K562 (cell line): Measurements from ENCODE around the gene SAT2. TPM values are rescaled to one million over a fixed set of nuclear protein-coding genes. Genes with fewer than 3 reads are reported as not detected.

ENCODE experiments used
- ATAC-seq: fragments of 200-7000 bp; cut with Tn5 transposase; 3 replicates; pipeline ENCODE4 v1.9.1; 2020; ENCODE audit warnings: moderate library complexity
- BruUV-seq: library from RNA; stranded (reverse); fragments of 400-500 nt; replicated peaks from 2 replicates; lab custom pipeline; 2021; lab: Mats Ljungman, UMichigan
- CTCF ChIA-PET: fragments of 300-600 bp; formaldehyde crosslinking; extraction: SDS; loops from one replicate; lab custom pipeline; 2021; ENCODE audit warnings: low intra/inter-chr PET ratio; lab: Yijun Ruan, JAX
- POLR2A ChIA-PET: fragments of 300-600, 350-650 bp; sonication (Branson Sonifier 250); formaldehyde crosslinking; extraction: SDS; loops from one replicate; lab custom pipeline; 2021; ENCODE audit warnings: antibody characterized with exemption, inconsistent platforms; lab: Yijun Ruan, JAX
- DNase-seq, 4 experiments: peaks; one replicate each; pipeline versions ENCODE4 v3.0.0 to v3.0.0-alpha.2; 2011 to 2018; ENCODE audit warnings: low spot score in 3 of 4, mixed read lengths in 3 of 4; ENCODE audit errors: extremely low read depth in 1 of 4
- FAIRE-seq: peaks from 2 replicates; lab custom pipeline; 2011; peaks lifted over from hg19 to GRCh38; lab: Jason Lieb, UNC
- H2AFZ ChIP-seq: 2 replicates; pipeline ENCODE4 v1.6.0; 2011; ENCODE audit warnings: low read depth, low read length, control low read depth, inconsistent platforms
- H3K27ac ChIP-seq: fragments of 200-600 bp; 3 replicates; pipeline ENCODE4 v1.8.0; 2011; ENCODE audit warnings: low read depth, mild to moderate bottlenecking, control low read depth, inconsistent platforms, low read length, moderate library complexity, mixed read lengths; ENCODE audit errors: extremely low read depth
- H3K27me3 ChIP-seq, 2 experiments: fragments of 300-600 bp in 1 of 2; 2 replicates in 1 of 2; 3 replicates in 1 of 2; pipeline versions ENCODE4 v1.6.0 to v1.8.0; 2011; ENCODE audit warnings: inconsistent platforms in 2 of 2, low read length in 2 of 2, mild to moderate bottlenecking in 1 of 2, mixed read lengths in 1 of 2, moderate library complexity in 1 of 2; ENCODE audit not compliant: control insufficient read depth in 2 of 2, insufficient read depth in 2 of 2
- H3K36me3 ChIP-seq: fragments of 300-600 bp; 3 replicates; pipeline ENCODE4 v1.8.0; 2011; ENCODE audit warnings: mild to moderate bottlenecking, low read length, inconsistent platforms; ENCODE audit not compliant: control insufficient read depth, insufficient read depth
- H3K4me1 ChIP-seq, 2 experiments: fragments of 200-600 bp in 1 of 2; replicated peaks in 1 of 2; 2 replicates in 1 of 2; 3 replicates in 1 of 2; pipeline versions ENCODE4 v1.5.1 to v1.8.0; 2011; ENCODE audit warnings: inconsistent platforms in 2 of 2, low read length in 2 of 2, mild to moderate bottlenecking in 1 of 2, mixed read lengths in 1 of 2, moderate library complexity in 1 of 2; ENCODE audit not compliant: control insufficient read depth in 2 of 2, insufficient read depth in 2 of 2
- H3K4me2 ChIP-seq: 2 replicates; pipeline ENCODE4 v1.6.1; 2011; ENCODE audit warnings: low read length, control low read depth, inconsistent platforms, mixed read lengths; ENCODE audit not compliant: insufficient read depth
- H3K4me3 ChIP-seq: fragments of 200-600 bp; sonication (generic), shearing (Covaris generic); 2 replicates; pipeline ENCODE4 v1.5.1; 2016; ENCODE audit warnings: control low read depth, inconsistent platforms
- H3K79me2 ChIP-seq: fragments of 200-600 bp; 3 replicates; pipeline ENCODE4 v1.8.0; 2011; ENCODE audit warnings: low read length, inconsistent platforms; ENCODE audit not compliant: control insufficient read depth, insufficient read depth
- H3K9ac ChIP-seq, 2 experiments: 2 replicates each; pipeline versions ENCODE4 v1.6.0 to v1.6.1; 2011; ENCODE audit warnings: low read depth in 2 of 2, low read length in 2 of 2, control low read depth in 1 of 2, inconsistent platforms in 1 of 2, mild to moderate bottlenecking in 1 of 2, mixed read lengths in 1 of 2; ENCODE audit not compliant: insufficient read depth in 1 of 2
- H3K9me1 ChIP-seq: one replicate; pipeline ENCODE4 v1.6.0; 2011; ENCODE audit warnings: inconsistent platforms, mild to moderate bottlenecking, low read length, moderate library complexity; ENCODE audit not compliant: control insufficient read depth, insufficient read depth
- H3K9me3 ChIP-seq: replicated peaks from 2 replicates; pipeline ENCODE4 v1.5.1; 2011; ENCODE audit warnings: low read depth, low read length, inconsistent platforms; ENCODE audit not compliant: control insufficient read depth, insufficient read depth
- H4K20me1 ChIP-seq: replicated peaks from 2 replicates; pipeline ENCODE4 v1.6.1; 2011; ENCODE audit warnings: low read length, inconsistent platforms, mixed read lengths; ENCODE audit not compliant: control insufficient read depth, insufficient read depth
- GABPA ChIP-seq: fragments of 200-800 bp; sonication (Bioruptor generic); conservative IDR thresholded peaks from 2 replicates; pipeline ENCODE4 v1.6.1; 2016; ENCODE audit warnings: low read depth, missing genetic modification characterization, missing compliant biosample characterization
- MXI1 ChIP-seq: IDR thresholded peaks from 2 replicates; pipeline ENCODE4 v1.6.1; 2011; ENCODE audit warnings: low read depth, mild to moderate bottlenecking, improper control_type of control experiment, low read length
- PBX2 ChIP-seq, 2 experiments: IDR thresholded peaks in 1 of 2; conservative IDR thresholded peaks in 1 of 2; 2 replicates each; pipeline ENCODE4 v1.6.1; 2016; ENCODE audit warnings: low read depth in 2 of 2, mild to moderate bottlenecking in 1 of 2, missing compliant biosample characterization in 1 of 2, missing genetic modification characterization in 1 of 2, moderate library complexity in 1 of 2
- RCOR1 ChIP-seq, 2 experiments: IDR thresholded peaks; 2 replicates each; pipeline ENCODE4 v1.6.1; 2012; ENCODE audit warnings: low read depth in 2 of 2, low read length in 2 of 2, borderline replicate concordance in 1 of 2, improper control_type of control experiment in 1 of 2
- SRSF9 ChIP-seq: fragments of 200-400 bp; formaldehyde crosslinking; IDR thresholded peaks from 2 replicates; pipeline ENCODE4 v1.6.1; 2017; ENCODE audit warnings: low read depth, low read length, borderline replicate concordance
- ZNF121 ChIP-seq: sonication (generic); formaldehyde crosslinking; conservative IDR thresholded peaks from 2 replicates; pipeline ENCODE4 v1.8.0; 2022; ENCODE audit warnings: missing genetic modification reagents
- ZNF561 ChIP-seq: fragments of 450-650 bp; formaldehyde crosslinking; conservative IDR thresholded peaks from 2 replicates; pipeline ENCODE4 v1.4.0; 2020; ENCODE audit warnings: mild to moderate bottlenecking, moderate library complexity
- WGBS: fragments of 100-300 bp; shearing (Covaris generic); methylation state at CpG from one replicate; pipeline ENCODE4 v1.1.6; 2016; ENCODE audit warnings: low coverage, mixed read lengths; ENCODE audit not compliant: insufficient coverage; ENCODE audit errors: missing lambda C conversion rate; 5-methylcytosine and 5-hydroxymethylcytosine counted together
- in situ Hi-C: fragments of 300-500 bp; cut with MboI; formaldehyde crosslinking; loops from 4 replicates; pipeline ENCODE4 v1.15.0; 2018; ENCODE audit warnings: inconsistent platforms, mixed read lengths
- intact Hi-C: fragments of 100-400 bp; cut with micrococcal nuclease; formaldehyde crosslinking; loops from 2 replicates; pipeline ENCODE4 v1.14.2; 2022
- polyA plus RNA-seq, 8 experiments: library from polyadenylated mRNA; depleted of rRNA in 4 of 8; stranded (reverse) in 5 of 8; unstranded in 3 of 8; fragments of >200 nt; fragmentation: Nextera tagmentation in 2 of 8; fragmentation: Illumina TruSeq in 1 of 8; extraction: Ambion mirVana in 2 of 8; extraction: Trizol in 1 of 8; gene quantifications; 2 replicates each; pipeline versions ENCODE4 v1.2.1 to v1.2.3, GENCODE V29; 2011 to 2014; ENCODE audit warnings: inconsistent platforms in 1 of 8, missing spikeins in 1 of 8
- total RNA-seq, 7 experiments: library from RNA; depleted of rRNA in 6 of 7; stranded (reverse); fragments of >200 nt in 6 of 7; fragmentation: Illumina TruSeq in 2 of 7; extraction: Trizol in 2 of 7; gene quantifications; 2 replicates each; pipeline versions ENCODE4 v1.2.1 to v1.2.3, GENCODE V29; 2011 to 2021; ENCODE audit warnings: low replicate concordance in 1 of 7
- TF ChIP-seq, protein P1 (sequence below): fragments of 450-650 bp; formaldehyde crosslinking; IDR thresholded peaks from 2 replicates; pipeline ENCODE4 v1.4.0; 2020; ENCODE audit warnings: mild to moderate bottlenecking
- TF ChIP-seq, protein P2 (sequence below): sonication (generic); formaldehyde crosslinking; IDR thresholded peaks from 2 replicates; pipeline ENCODE4 v1.8.0; 2022; ENCODE audit warnings: mild to moderate bottlenecking, missing genetic modification reagents, borderline replicate concordance

The SAT2 gene
- total and polyA plus RNA-seq, 9 of the 15 experiments (the other 6 are each of a cell fraction or from before 2014, with no cell fraction given): 2.0 to 8.0 (median 5.3) TPM

- in situ Hi-C loops: no loop called here
These were observed 6.8 kb downstream of the SAT2 start for GRCh38 chr17:7620835-7621234.

DNA sequence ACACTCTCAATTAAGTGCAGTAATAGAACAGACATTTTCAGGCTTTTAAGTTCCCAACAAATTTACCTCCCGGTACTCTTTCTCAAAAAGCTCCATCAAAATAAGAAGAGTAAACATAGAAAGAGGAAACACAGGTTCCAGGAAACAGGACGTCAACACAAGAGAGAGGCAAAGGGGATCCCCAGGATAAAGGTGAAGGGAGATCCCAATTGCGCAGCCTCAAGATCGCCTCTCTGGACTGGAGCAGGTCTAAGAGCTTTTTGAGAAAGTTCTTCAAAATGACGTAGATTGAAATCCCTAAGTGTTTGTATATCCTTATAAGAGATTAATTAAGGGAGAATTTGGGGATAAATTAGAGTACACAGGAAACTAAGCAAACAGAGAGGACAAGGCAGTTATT, 9.0 kb downstream of the SAT2 start:
- intact Hi-C loops (loop anchor here (5.0 kb wide), 1 partner anchor 36 kb away; the partner anchor contains the start of gene MPDU1), in situ Hi-C loops (no loop called here)
- 45% methylated on average over 5 of the region's 5 CpGs for WGBS
- H4K20me1 ChIP-seq: no peaks in the 10 kb centered on the region
- ATAC-seq (no peak), DNase-seq (no peak), FAIRE-seq (no peak)
- H3K9me1 ChIP-seq: no peaks in the 10 kb centered on the region
- peaks cover 2 to 14% of the 10 kb centered on the region in 2 experiments; a peak in 2 of 5 replicates for H3K4me1 ChIP-seq
- no peak overlapping the region for H3K27ac ChIP-seq
- no peaks in the 10 kb centered on the region for H3K9me3 ChIP-seq
- no peaks in the 10 kb centered on the region for H3K36me3 ChIP-seq
- H3K79me2 ChIP-seq: peaks cover 8% of the 10 kb centered on the region
- no peak overlapping the region for H3K9ac ChIP-seq
- no peak overlapping the region for H3K4me2 ChIP-seq
- BruUV-seq: no TSS peak
- no peak overlapping the region for H3K4me3 ChIP-seq
- CTCF ChIA-PET: no interaction called here
- H2AFZ ChIP-seq: no peak overlapping the region
- POLR2A ChIA-PET: interaction anchor here (0.8 to 1.0 kb wide), 3 partner anchors 9 to 68 kb away, joined by 3 read pairs; partner anchors contain the start of gene SAT2
- H3K27me3 ChIP-seq: no peaks in the 10 kb centered on the region
- TF ChIP-seq PBX2 (CRISPR knock-in tag; IDR thresholded peaks at IDR 0.05; ENCODE audit: low read depth): no peak
- no peak for TF ChIP-seq PBX2 (tag; conservative IDR thresholded peaks at IDR 0.05; ENCODE audit: low read depth)
- no peak for TF ChIP-seq GABPA (tag)
- TF ChIP-seq MXI1: no peak
- TF ChIP-seq, protein P1, sequence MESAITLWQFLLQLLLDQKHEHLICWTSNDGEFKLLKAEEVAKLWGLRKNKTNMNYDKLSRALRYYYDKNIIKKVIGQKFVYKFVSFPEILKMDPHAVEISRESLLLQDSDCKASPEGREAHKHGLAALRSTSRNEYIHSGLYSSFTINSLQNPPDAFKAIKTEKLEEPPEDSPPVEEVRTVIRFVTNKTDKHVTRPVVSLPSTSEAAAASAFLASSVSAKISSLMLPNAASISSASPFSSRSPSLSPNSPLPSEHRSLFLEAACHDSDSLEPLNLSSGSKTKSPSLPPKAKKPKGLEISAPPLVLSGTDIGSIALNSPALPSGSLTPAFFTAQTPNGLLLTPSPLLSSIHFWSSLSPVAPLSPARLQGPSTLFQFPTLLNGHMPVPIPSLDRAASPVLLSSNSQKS (CRISPR knock-in tag): no peak
- TF ChIP-seq, protein P2, sequence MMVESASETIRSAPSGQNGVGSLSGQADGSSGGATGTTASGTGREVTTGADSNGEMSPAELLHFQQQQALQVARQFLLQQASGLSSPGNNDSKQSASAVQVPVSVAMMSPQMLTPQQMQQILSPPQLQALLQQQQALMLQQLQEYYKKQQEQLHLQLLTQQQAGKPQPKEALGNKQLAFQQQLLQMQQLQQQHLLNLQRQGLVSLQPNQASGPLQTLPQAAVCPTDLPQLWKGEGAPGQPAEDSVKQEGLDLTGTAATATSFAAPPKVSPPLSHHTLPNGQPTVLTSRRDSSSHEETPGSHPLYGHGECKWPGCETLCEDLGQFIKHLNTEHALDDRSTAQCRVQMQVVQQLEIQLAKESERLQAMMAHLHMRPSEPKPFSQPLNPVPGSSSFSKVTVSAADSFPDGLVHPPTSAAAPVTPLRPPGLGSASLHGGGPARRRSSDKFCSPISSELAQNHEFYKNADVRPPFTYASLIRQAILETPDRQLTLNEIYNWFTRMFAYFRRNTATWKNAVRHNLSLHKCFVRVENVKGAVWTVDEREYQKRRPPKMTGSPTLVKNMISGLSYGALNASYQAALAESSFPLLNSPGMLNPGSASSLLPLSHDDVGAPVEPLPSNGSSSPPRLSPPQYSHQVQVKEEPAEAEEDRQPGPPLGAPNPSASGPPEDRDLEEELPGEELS: no peak
- no peak for TF ChIP-seq SRSF9
- no peak for TF ChIP-seq RCOR1 (IDR thresholded peaks at IDR 0.05; ENCODE audit: borderline replicate concordance in 1 of 2, low read depth in 2 of 2, low read length in 2 of 2)

More at GRCh38 chr17:7620835-7621234, 6.8 kb downstream of the SAT2 start:
- no peak overlapping the region for H2AFZ ChIP-seq
- H3K9me3 ChIP-seq: no peaks in the 10 kb centered on the region
- no peak for ATAC-seq
- H3K27ac ChIP-seq: no peak overlapping the region
- no peaks in the 10 kb centered on the region for H3K79me2 ChIP-seq
- DNase-seq: no peak
- CTCF ChIA-PET: no interaction called here
- no peaks in the 10 kb centered on the region for H4K20me1 ChIP-seq
- FAIRE-seq: no peak
- peaks cover 0 to 3% of the 10 kb centered on the region in 2 experiments; a peak in 1 of 5 replicates for H3K4me1 ChIP-seq
- no peak overlapping the region for H3K4me2 ChIP-seq
- no peaks in the 10 kb centered on the region for H3K27me3 ChIP-seq
- H3K9me1 ChIP-seq: no peaks in the 10 kb centered on the region
- no peak overlapping the region for H3K4me3 ChIP-seq
- 75% methylated on average over 6 of the region's 8 CpGs for WGBS
- no peak overlapping the region for H3K9ac ChIP-seq
- TF ChIP-seq ZNF121 (CRISPR knock-in tag): peak; percentile 90
- TF ChIP-seq ZNF561 (CRISPR knock-in tag): no peak
- TF ChIP-seq, all 486 proteins: peak for 1
- no peaks in the 10 kb centered on the region for H3K36me3 ChIP-seq
- BruUV-seq: no TSS peak
- POLR2A ChIA-PET: interaction anchor here (1.0 to 1.5 kb wide), 3 partner anchors 21 to 67 kb away, joined by 4 to 5 read pairs (median 5); partner anchors contain the start of gene TP53
- intact Hi-C loops: no loop called here
